Suprapubic skin (tissue), 3 donors: ENCODE measurements around the gene PARD3B.

Source experiments
- EP300 ChIP-seq: sonication (generic); formaldehyde crosslinking; IDR thresholded peaks from one replicate; pipeline ENCODE4 v1.6.1; 2017; ENCODE audit warnings: antibody characterized with exemption
- POLR2A ChIP-seq, 2 donors: fragments of 450-650 bp; IDR thresholded peaks; one replicate each; pipeline ENCODE4 v1.6.1; 2017; ENCODE audit warnings: antibody characterized with exemption in 2 of 2, mild to moderate bottlenecking in 2 of 2, moderate library complexity in 2 of 2
- TF ChIP-seq, protein P1 (sequence below), 2 donors: fragments of 200-600 bp in 1 of 2; fragments of 450-650 bp in 1 of 2; sonication (generic) in 1 of 2; IDR thresholded peaks; one replicate each; pipeline ENCODE4 v1.5.1; 2016 to 2019; ENCODE audit warnings: antibody characterized with exemption in 2 of 2, mild to moderate bottlenecking in 1 of 2, moderate library complexity in 1 of 2

GRCh38 chr2:205656461-205656860 lies 1111.2 kb downstream of the PARD3B start:
- TF ChIP-seq, protein P1, sequence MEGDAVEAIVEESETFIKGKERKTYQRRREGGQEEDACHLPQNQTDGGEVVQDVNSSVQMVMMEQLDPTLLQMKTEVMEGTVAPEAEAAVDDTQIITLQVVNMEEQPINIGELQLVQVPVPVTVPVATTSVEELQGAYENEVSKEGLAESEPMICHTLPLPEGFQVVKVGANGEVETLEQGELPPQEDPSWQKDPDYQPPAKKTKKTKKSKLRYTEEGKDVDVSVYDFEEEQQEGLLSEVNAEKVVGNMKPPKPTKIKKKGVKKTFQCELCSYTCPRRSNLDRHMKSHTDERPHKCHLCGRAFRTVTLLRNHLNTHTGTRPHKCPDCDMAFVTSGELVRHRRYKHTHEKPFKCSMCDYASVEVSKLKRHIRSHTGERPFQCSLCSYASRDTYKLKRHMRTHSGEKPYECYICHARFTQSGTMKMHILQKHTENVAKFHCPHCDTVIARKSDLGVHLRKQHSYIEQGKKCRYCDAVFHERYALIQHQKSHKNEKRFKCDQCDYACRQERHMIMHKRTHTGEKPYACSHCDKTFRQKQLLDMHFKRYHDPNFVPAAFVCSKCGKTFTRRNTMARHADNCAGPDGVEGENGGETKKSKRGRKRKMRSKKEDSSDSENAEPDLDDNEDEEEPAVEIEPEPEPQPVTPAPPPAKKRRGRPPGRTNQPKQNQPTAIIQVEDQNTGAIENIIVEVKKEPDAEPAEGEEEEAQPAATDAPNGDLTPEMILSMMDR (IDR thresholded peaks at IDR 0.05), result no peak
- TF ChIP-seq EP300 (no peak), POLR2A (IDR thresholded peaks at IDR 0.05) (no peak)
